ENCODE results near the gene ANXA3.
A peak's percentile ranks its signal among the peaks of the same experiment; 100 is the strongest.
"Not testable (repeated sequence)": the region's sequence is repeated elsewhere in the genome, so short reads cannot be mapped to it uniquely, and the experiment has no call there.

Gene ANXA3

GRCh38 chr4:78581618-78582017 is 30.0 kb downstream of the ANXA3 start:
- no peak for DNase-seq

GRCh38 chr4:78584863-78585547 is 33.4 kb downstream of the ANXA3 start:
- peak; percentile 18 for DNase-seq

GRCh38 chr4:78585633-78586032 is 34.1 kb downstream of the ANXA3 start:
- DNase-seq = peak; percentile 19

GRCh38 chr4:78588894-78589545 is 37.5 kb downstream of the ANXA3 start:
- no peak for DNase-seq

GRCh38 chr4:78591404-78591803 is 39.8 kb downstream of the ANXA3 start:
- DNase-seq = no peak

- DNase-seq = no peak
These were observed 40.7 kb downstream of the ANXA3 start for GRCh38 chr4:78592088-78592783.

GRCh38 chr4:78596111-78596742 is 44.7 kb downstream of the ANXA3 start:
- no peak for DNase-seq

- not testable (repeated sequence) for DNase-seq
These were observed 46.9 kb downstream of the ANXA3 start for GRCh38 chr4:78598431-78598830.

GRCh38 chr4:78599147-78599546 is 47.6 kb downstream of the ANXA3 start:
- no peak for DNase-seq

- DNase-seq = no peak
These were observed 48.4 kb downstream of the ANXA3 start for GRCh38 chr4:78599931-78600375.

GRCh38 chr4:78601013-78601412 is 49.4 kb downstream of the ANXA3 start:
- no peak for DNase-seq

- DNase-seq = no peak
These were observed 50.8 kb downstream of the ANXA3 start for GRCh38 chr4:78602334-78602733.

- no peak for DNase-seq
These were observed 51.8 kb downstream of the ANXA3 start for GRCh38 chr4:78603384-78603783.

- no peak for DNase-seq
These were observed 53.4 kb downstream of the ANXA3 start for GRCh38 chr4:78604988-78605387.

GRCh38 chr4:78606035-78606434 is 54.5 kb downstream of the ANXA3 start:
- DNase-seq = no peak

GRCh38 chr4:78606530-78607095 is 55.0 kb downstream of the ANXA3 start:
- DNase-seq = no peak

GRCh38 chr4:78608684-78609083 is 57.1 kb downstream of the ANXA3 start:
- no peak for DNase-seq

GRCh38 chr4:78609580-78609979 is 58.0 kb downstream of the ANXA3 start:
- no peak for DNase-seq

- peak; percentile 70 for DNase-seq
These were observed 59.1 kb downstream of the ANXA3 start for GRCh38 chr4:78610546-78611214.

GRCh38 chr4:78611215-78611558 is 59.6 kb downstream of the ANXA3 start:
- no peak for DNase-seq

- DNase-seq = peak; percentile 63
These were observed 61.0 kb downstream of the ANXA3 start for GRCh38 chr4:78612398-78613178.

All from fibroblast of skin of right quadriceps (primary cell).